Neural cell (in vitro differentiated cells): ENCODE results near the gene VANGL1.

ENCODE experiments used
- CTCF ChIP-seq: fragments of 450-650 bp; IDR thresholded peaks from 2 replicates; pipeline ENCODE4 v1.5.1; 2014; ENCODE audit warnings: antibody characterized with exemption, mild to moderate bottlenecking, moderate library complexity; ENCODE audit not compliant: poor library complexity, severe bottlenecking
- EP300 ChIP-seq: fragments of 450-650 bp; conservative IDR thresholded peaks from 2 replicates; pipeline ENCODE4 v1.6.1; 2014; ENCODE audit warnings: antibody characterized with exemption, mild to moderate bottlenecking, moderate library complexity; ENCODE audit not compliant: poor library complexity, severe bottlenecking
- EZH2 ChIP-seq: fragments of 200-600, 300-800 bp; shearing (Covaris generic), sonication (generic); IDR thresholded peaks from 2 replicates; pipeline ENCODE4 v1.6.1; 2014; ENCODE audit warnings: antibody characterized with exemption, low read length, borderline replicate concordance, mild to moderate bottlenecking; ENCODE audit not compliant: insufficient read depth, poor library complexity, severe bottlenecking
- REST ChIP-seq: IDR thresholded peaks from 2 replicates; pipeline ENCODE4 v1.6.1; 2012; ENCODE audit warnings: borderline replicate concordance
- SMC3 ChIP-seq: fragments of 450-650 bp; conservative IDR thresholded peaks from 2 replicates; pipeline ENCODE4 v1.6.1; 2014; ENCODE audit warnings: antibody characterized with exemption, mild to moderate bottlenecking, moderate library complexity; ENCODE audit not compliant: poor library complexity
- TAF1 ChIP-seq: IDR thresholded peaks from 2 replicates; pipeline ENCODE4 v1.6.1; 2012; ENCODE audit warnings: low read depth

GRCh38 chr1:115606305-115606704, 35.5 kb upstream of the VANGL1 start:
- TF ChIP-seq CTCF (no peak), SMC3 (no peak), TAF1 (no peak), REST (no peak), EP300 (no peak), EZH2 (no peak)
